Fibroblast of mammary gland (primary cell): ENCODE data around the gene ATP13A3.

Experiments
- DNase-seq: peaks from one replicate; pipeline ENCODE4 v3.0.0-alpha.2; 2010; ENCODE audit warnings: low read depth
- H3K4me3 ChIP-seq: 2 replicates; pipeline ENCODE4 v1.5.1; 2011; ENCODE audit warnings: low read depth, mild to moderate bottlenecking, low read length, moderate library complexity; ENCODE audit not compliant: control insufficient read depth
- CTCF ChIP-seq: conservative IDR thresholded peaks from 2 replicates; pipeline ENCODE4 v1.5.1; 2011; ENCODE audit warnings: low read depth, low read length, inconsistent platforms; ENCODE audit not compliant: control insufficient read depth, insufficient read depth

The ATP13A3 gene

GRCh38 chr3:194405766-194406165 is 81.0 kb downstream of the ATP13A3 start:
- no peak overlapping the region for H3K4me3 ChIP-seq
- no peak for TF ChIP-seq CTCF
- no peak for DNase-seq

GRCh38 chr3:194404365-194405140 is 82.2 kb downstream of the ATP13A3 start:
- peak; percentile 65 for DNase-seq
- TF ChIP-seq CTCF = peak; percentile 60
- H3K4me3 ChIP-seq = no peak overlapping the region

GRCh38 chr3:194401868-194402329 is 84.9 kb downstream of the ATP13A3 start:
- DNase-seq = no peak
- TF ChIP-seq CTCF = no peak
- H3K4me3 ChIP-seq = no peak overlapping the region

- DNase-seq = no peak
Measured at GRCh38 chr3:194401346-194401745, 85.5 kb downstream of the ATP13A3 start.

GRCh38 chr3:194399874-194400411 is 86.9 kb downstream of the ATP13A3 start:
- TF ChIP-seq CTCF = no peak
- DNase-seq = no peak
- H3K4me3 ChIP-seq = no peak overlapping the region

More at GRCh38 chr3:194401346-194401745, 85.5 kb downstream of the ATP13A3 start:
- H3K4me3 ChIP-seq = no peak overlapping the region
- no peak for TF ChIP-seq CTCF

GRCh38 chr3:194399166-194399565 is 87.6 kb downstream of the ATP13A3 start, which contains the start of gene GP5:
GP5 (minus strand) TSS chr3:194399266; CDS start chr3:194398282, 984 bp downstream.
- no peak for DNase-seq
- H3K4me3 ChIP-seq = no peak within 1 kb of the TSS
- no peak for TF ChIP-seq CTCF
